ENCODE measurements around the gene EMX1.

DNA sequence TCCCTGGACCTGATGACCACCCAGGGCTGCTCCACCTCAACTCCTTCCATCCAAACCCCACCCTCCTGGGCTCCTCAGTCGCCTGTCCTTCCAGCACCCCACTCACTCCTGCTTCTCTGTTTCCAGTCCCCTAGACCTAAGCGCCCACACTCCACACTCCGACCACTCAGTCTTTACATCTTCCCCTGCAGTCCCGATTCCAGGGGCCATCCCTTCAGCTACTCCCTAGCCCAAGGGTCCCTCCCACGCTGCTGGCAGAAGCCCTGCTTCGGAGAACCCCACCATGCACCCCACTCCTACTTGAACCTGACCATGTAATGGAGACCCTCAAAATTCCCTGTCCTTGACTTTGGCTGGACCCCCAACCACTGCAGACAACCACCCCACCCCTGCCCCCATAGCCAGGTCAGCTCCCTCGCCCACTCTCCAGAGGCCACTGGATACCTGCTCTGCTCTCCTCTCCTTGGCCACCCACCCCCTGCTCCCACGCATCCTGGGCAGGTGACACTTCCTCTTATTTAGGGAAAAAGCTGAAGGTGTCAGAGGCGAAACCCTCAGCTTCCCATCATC is 28.2 kb downstream of the EMX1 start:
- TF ChIP-seq, protein P1, sequence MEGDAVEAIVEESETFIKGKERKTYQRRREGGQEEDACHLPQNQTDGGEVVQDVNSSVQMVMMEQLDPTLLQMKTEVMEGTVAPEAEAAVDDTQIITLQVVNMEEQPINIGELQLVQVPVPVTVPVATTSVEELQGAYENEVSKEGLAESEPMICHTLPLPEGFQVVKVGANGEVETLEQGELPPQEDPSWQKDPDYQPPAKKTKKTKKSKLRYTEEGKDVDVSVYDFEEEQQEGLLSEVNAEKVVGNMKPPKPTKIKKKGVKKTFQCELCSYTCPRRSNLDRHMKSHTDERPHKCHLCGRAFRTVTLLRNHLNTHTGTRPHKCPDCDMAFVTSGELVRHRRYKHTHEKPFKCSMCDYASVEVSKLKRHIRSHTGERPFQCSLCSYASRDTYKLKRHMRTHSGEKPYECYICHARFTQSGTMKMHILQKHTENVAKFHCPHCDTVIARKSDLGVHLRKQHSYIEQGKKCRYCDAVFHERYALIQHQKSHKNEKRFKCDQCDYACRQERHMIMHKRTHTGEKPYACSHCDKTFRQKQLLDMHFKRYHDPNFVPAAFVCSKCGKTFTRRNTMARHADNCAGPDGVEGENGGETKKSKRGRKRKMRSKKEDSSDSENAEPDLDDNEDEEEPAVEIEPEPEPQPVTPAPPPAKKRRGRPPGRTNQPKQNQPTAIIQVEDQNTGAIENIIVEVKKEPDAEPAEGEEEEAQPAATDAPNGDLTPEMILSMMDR (IDR thresholded peaks at IDR 0.05) = no peak
- no peak for TF ChIP-seq POLR2A (IDR thresholded peaks at IDR 0.05)

All from esophagus squamous epithelium (tissue), 4 donors.